CD4-positive, alpha-beta T cell treated with Interleukin-12 subunit alpha and Interleukin-12 subunit beta, for 1 hour (primary cell): ENCODE data around the gene CAPN8.

Source experiments
- DNase-seq: peaks from one replicate; pipeline ENCODE4 v3.0.0-alpha.2; 2020

Gene CAPN8

DNA sequence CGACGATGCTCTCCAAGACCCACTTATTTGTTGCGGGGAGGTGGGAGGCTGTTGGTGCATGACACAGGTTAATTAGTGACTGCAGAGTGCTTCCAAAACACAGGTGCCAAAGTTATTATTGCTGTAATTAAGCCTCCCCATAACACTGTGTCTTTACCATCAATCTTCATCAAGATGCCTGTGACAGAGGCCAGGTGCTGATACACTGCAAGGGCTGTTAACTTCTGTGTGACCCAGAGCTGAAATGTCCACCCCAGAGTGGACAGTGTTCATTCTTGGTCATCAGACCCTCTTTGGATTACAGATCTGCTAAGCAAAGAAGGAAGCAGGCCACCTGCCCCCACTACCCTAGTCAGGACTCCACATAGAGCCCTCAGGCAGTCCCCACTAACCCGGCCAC is 55.5 kb downstream of the CAPN8 start:
- no peak for DNase-seq

DNA sequence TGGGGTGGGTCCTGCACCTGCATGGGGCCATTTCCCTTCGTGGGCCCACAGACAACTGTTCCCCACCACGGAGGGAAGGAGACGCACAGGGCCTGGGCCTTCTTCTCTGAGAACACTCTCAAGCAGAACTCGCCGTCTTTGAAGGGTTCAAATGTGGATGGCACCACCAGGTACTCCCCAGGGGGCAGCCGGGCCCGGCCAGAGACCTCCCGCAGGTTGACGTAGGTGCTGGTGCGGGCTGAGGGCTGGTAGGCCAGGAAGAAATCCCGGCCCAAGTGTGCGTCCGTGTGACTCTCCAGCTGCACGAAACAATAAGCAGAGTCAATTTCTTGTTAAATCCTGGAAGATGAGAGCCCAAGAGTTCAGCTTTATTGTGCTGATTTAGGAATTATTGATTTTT is 56.4 kb downstream of the CAPN8 start:
- no peak for DNase-seq

DNA sequence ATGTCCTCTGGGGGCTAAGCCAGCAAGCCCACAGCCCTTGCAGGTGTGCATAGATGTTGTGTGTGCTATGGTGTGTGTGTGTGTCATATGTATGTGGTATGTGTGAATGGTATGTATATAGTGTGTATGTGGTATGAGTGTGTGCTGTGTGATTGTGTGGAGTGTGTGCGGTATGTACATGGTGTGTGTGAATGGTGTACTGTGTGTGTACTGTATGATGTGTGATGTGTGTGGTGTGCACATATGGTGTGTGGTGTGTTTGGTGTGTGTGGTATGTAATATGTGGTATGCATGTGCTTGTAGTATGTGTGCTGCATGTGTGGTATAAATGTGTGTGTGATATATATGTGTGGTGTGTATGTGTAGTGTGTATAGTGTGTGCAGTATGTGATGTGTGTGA is 107.0 kb downstream of the CAPN8 start:
- DNase-seq: no peak

DNA sequence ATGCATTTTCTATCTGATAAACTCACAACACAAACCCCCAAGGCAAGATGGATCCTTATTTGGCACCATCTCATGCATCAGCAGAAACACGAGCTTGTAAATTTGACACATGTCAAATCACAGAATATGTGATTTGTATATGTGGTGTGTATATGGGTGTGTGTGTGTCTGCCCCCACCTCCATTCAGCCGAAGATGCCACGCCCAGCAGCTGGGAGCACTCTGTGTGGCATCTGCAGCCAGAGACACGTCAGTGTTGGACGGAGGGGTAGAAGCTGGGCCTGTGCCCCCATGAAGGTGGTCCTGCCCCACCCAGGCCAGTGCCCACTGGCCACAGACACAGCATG is 108.4 kb downstream of the CAPN8 start:
- no peak for DNase-seq

- DNase-seq: no peak
Measured at GRCh38 chr1:223556414-223557129, 108.9 kb downstream of the CAPN8 start.

DNA sequence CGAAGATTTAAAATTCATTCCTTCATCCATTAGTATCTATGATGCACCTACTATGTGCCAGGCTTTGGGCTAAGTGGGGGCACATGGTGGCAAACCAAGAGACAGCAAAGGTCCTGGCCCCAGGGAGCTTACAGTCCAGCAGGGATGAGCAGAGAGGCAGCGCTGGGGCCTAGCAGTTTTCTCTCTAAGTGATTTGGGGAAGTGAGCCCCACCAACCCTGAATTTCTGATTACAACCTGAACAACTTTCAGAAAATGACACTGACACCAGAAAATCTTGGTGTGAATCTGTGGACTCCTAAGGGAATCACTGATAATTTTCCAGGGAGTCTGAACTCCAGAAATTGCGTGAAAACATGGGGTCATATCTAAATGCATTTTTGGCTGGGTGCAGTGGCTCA is 111.5 kb downstream of the CAPN8 start:
- DNase-seq: no peak

DNA sequence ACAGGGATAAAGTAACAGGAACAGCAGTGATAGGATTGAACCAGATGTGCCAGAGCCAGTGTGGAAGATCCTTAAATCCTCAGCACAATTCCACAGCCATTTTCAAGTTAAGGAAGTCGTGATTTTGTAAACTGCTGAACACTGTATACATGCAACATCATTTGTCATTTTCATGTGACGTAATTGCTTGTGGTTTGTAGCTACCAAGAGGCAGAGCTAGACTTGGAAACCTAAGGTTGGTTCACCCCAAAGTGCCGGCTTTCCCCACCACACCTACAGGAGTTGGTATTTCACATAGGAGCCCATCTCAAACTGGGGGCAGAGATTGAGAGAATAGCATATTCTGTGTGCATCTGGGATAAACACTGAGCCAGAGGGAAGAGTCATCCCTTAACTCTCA is 113.9 kb downstream of the CAPN8 start:
- DNase-seq: no peak

GRCh38 chr1:223549740-223550139 is 115.8 kb downstream of the CAPN8 start:
- DNase-seq: no peak

DNA sequence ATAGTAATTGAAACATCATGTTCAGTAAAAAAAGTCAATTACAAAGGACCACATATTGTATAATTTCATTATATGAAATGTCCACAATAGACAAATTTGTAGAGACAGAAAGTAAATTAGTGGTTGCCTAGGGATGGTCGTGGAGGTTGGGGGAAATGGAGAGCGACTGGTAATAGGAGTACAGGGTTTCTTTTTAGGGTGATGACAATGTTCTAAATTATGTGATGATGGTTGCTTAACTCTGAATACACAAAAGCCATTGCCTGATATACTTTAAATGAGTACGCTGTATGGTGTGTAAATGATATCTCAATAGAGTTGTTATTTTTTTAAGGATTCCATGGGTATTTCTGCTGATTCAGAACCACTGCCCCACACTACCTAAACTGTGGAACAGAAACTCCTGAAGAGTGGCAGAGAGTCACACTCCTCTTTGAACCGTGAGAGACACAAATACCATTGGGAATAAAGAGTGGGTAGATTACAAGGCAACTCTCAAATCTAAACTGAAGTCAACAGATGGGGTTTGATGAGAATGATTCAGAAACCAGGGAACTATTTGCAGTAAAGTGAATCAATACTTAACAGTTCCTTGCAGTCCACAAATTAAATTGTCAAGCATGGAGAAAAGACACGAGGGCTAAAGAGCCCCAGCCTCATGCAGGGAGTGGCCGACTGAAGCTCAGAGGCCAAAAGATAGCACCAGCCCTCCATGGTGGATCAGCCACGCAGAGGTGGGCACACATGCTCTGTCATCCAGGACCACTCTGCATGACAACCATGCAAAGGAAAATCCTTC is 118.0 kb downstream of the CAPN8 start:
- no peak for DNase-seq

GRCh38 chr1:223545343-223545742 is 120.2 kb downstream of the CAPN8 start:
- no peak for DNase-seq

DNA sequence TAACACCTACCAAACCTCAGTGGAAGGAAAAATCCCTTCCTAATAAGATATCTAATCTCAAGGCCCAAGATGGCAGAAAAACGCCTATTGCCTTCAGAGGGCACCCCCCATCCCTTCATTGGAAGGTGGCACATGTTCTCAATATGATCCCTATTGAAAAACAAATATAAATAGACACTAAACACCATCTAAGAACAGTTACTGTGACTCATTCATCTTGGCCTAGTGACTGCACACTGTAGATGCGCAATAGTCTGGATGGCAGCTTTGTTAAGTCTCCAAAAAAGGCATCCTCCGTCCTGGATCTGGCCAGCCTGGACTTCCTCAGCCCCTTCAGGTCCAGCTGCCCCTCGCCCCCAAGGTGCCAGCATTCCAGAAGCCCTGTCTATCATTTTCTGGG is 121.9 kb downstream of the CAPN8 start:
- no peak for DNase-seq

- no peak for DNase-seq
Measured at GRCh38 chr1:223542831-223543230, 122.7 kb downstream of the CAPN8 start.

- no peak for DNase-seq
Measured at GRCh38 chr1:223540485-223541106, 124.9 kb downstream of the CAPN8 start.

GRCh38 chr1:223539750-223540149 is 125.8 kb downstream of the CAPN8 start:
- no peak for DNase-seq

DNA sequence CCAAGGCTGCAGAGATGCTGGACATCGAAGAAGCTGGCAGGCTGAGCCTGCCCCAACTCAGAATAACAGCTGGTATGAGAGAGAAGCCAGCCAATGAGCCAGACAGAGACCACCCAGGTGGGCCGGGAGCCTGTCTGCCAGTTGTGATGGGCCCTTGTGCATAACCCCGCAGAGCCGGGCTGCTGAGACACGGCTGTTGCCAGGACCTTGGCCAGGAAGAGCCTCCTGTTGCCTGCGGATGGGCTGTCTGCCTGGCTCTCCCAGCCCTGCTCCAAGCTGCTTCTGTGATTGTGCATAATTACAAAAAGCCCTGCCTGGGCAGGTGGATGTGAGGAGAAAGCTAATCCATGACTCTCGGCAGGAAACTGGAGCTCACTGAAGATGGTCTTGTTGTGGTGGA is 126.5 kb downstream of the CAPN8 start:
- DNase-seq: no peak

DNA sequence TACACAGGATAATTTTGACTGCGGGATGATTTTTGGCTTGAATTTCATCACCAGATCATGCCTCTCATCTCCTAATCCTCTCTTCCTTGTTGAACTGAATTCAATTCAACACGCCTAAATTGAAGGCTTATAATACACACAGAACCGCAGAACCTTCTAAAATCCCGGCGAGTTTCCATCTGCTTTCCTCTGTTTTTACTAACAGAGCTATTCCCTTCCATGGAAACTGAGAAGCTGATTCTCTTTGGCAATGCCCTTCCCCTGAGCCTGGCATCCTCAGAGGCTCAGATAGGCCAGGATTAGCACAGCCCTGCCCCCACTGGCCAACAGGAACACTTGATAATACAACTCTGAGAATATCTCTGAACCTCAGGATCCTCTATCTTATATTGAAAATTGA is 130.2 kb downstream of the CAPN8 start:
- DNase-seq: no peak

- DNase-seq: no peak
Measured at GRCh38 chr1:223534677-223535076, 130.8 kb downstream of the CAPN8 start.

DNA sequence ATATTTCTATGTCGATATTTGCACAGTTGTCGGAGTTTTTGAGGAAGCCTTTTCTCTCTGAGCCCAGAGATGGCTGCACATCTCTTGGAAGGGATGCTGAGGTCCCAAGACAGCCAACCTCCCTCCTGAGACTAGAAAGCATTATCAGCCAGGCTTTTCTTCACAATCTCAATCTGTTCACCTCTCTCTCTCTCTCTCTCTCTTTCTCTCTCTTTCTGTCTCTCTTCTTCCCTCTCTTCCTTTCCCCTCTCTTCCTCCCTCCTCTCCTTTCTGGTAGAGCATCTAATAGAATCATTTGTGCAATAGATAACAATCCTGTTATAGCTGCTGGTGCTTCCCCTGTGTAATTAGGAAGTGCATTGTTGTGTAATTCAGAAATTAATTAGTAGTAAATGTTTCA is 131.8 kb downstream of the CAPN8 start:
- DNase-seq: no peak

- peak; percentile 39 for DNase-seq
Measured at GRCh38 chr1:223531742-223532341, 133.7 kb downstream of the CAPN8 start.

GRCh38 chr1:223525957-223526356 is 139.5 kb downstream of the CAPN8 start:
- no peak for DNase-seq

DNA sequence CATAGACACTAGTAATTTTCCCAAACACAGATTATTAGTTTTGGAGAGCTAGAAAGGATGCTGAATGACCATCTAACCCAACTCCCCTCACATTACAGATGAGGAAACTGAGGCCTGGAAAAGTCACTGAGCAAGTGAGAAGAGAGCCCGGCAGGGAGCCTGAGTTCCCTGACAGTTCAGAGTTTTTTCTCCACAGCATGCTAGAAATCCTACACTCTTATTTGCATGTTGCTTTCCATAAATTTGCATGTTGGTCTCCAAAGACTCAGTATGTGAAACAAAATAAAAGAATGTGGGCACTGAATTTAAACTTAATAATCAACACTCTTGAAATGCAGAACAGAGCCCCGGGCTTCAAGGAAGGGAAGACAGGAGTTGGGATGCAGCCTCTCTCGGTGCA is 140.0 kb downstream of the CAPN8 start:
- DNase-seq: no peak

GRCh38 chr1:223524930-223525451 is 140.5 kb downstream of the CAPN8 start:
- no peak for DNase-seq

DNA sequence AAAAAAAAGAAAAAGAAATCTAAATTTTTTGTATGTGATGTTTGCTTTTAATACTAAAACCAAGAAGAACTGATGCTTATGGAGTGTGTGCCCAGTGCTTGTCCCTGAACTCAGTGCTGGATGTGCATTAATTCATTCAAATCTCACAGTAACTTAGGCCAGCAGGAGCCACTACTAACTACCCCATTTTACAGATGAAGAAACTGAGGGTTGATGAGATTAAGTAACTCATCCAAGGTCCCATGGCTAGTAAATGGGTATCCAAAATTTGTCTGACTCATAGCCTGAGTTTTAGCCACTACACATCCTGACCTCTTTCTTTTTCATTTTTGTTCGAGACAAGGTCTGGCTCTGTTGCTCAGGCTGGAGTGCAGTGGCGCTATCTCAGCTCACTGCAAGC is 144.4 kb downstream of the CAPN8 start:
- DNase-seq: no peak

DNA sequence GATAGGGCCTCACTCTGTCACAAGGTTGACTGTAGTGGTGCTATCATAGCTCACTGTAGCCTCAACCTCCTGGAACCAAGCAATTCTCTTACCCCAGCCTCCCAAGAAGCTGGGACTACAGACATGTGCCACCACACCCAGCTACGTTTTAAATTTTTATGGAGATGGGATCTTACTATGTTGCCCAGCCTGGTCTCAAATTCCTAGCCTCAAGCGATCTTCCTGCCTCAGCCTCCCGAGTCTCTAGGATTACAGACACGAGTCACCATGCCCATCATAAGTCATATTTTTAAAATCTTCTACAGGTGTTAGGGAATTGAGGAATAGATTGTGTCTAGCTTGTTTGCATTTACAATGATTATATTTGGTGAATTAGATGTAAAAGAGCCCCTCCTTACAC is 145.3 kb downstream of the CAPN8 start:
- no peak for DNase-seq
